ENCODE measurements around the gene CNTNAP5. TPM values are rescaled to one million over a fixed set of nuclear protein-coding genes. Genes with fewer than 3 reads are reported as not detected.

CNTNAP5 gene
- total RNA-seq, 1 experiment from 2014 or later: 0.48 TPM

DNA sequence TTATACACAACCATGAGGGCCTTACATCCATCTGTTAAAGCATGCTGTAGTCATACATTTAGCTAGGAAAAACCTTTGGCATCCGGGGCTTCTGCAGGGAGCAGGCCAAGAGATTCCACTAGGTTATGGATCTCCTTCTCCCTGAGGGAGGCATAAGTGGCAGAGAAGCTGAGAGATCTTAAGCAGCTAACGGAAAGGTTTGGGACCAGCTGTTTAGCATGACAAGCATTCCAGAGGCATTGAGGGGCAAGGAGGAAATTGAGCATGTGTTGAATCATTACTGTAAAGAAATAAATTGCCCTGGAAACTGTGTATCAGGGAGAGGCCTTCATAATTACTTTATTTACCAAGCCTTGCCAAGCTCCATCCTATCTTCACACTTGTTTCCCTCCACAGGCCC is 643.1 kb downstream of the CNTNAP5 start:
- Histone ChIP-seq H3K56ac (ENCODE audit: insufficient read length, low read depth, low read length) (no peak overlapping the region), H3K23ac (ENCODE audit: insufficient read length, low read depth, low read length) (no peak overlapping the region), H3K14ac (ENCODE audit: insufficient read depth, low read length) (no peak overlapping the region), H2BK12ac (ENCODE audit: insufficient read length, low read depth, low read length) (no peak overlapping the region), H4K8ac (replicated peaks; ENCODE audit: insufficient read length, low read depth, low read length) (no peak overlapping the region), H3K23me2 (ENCODE audit: insufficient read length, low read depth, low read length, poor library complexity, severe bottlenecking) (no peaks in the 10 kb centered on the region), H3K9ac (ENCODE audit: extremely low read depth, insufficient read length, low read length) (no peak overlapping the region), H3K4me2 (ENCODE audit: insufficient read depth, insufficient read length, low read length) (no peak overlapping the region), H4K5ac (ENCODE audit: insufficient read length, low read depth, low read length) (no peak overlapping the region), H4K20me1 (ENCODE audit: control insufficient read depth, insufficient read depth, insufficient read length) (no peaks in the 10 kb centered on the region), H2AFZ (ENCODE audit: low read length) (no peak overlapping the region), H3K79me2 (ENCODE audit: insufficient read depth, low read length) (no peaks in the 10 kb centered on the region), H2BK15ac (ENCODE audit: low read depth, low read length) (no peak overlapping the region; the same call in 1 of the 2 replicates), H3K79me1 (ENCODE audit: insufficient read depth, low read depth, low read length, poor library complexity, severe bottlenecking) (no peaks in the 10 kb centered on the region), H3K27ac (ENCODE audit: insufficient read length, low read depth, low read length) (no peak overlapping the region), H4K91ac (ENCODE audit: insufficient read length, low read depth, low read length) (no peak overlapping the region), H2AK5ac (ENCODE audit: insufficient read length, low read length) (no peak overlapping the region), H2BK20ac (ENCODE audit: low read depth, low read length, poor library complexity, severe bottlenecking) (no peak overlapping the region), H3K27me3 (ENCODE audit: insufficient read depth, low read length) (no peaks in the 10 kb centered on the region), H2BK120ac (ENCODE audit: low read depth, low read length, poor library complexity, severe bottlenecking) (no peak overlapping the region), H2BK5ac (ENCODE audit: insufficient read length, low read length) (no peak overlapping the region), H3K18ac (ENCODE audit: insufficient read length, low read depth, low read length) (no peak overlapping the region), H3T11ph (ENCODE audit: low read length) (no peak overlapping the region), H3K4ac (ENCODE audit: low read depth, low read length) (no peak overlapping the region), H3K4me1 (ENCODE audit: insufficient read depth, low read length) (peaks cover 8% of the 10 kb centered on the region; the same call in 1 of the 2 replicates), H3K9me3 (ENCODE audit: control insufficient read depth, low read depth, low read length) (no peaks in the 10 kb centered on the region)
- Mint-ChIP-seq H3K36me3 (ENCODE audit: insufficient read depth in 1 of 3, low read depth in 3 of 3) (peaks cover 0 to 2% (median 0%) of the 10 kb centered on the region in 3 experiments; a peak in 1 of 7 replicates), H3K27me3 (ENCODE audit: low read depth) (no peaks in the 10 kb centered on the region), H3K9me3 (no peaks in the 10 kb centered on the region; a peak in 1 of 5 replicates), H3K4me3 (no peak overlapping the region), H3K27ac (peak overlapping the region in 1 of 3 experiments; percentile 69; a peak in 1 of 7 replicates), H3K4me1 (peaks cover 17 to 20% of the 10 kb centered on the region in 2 experiments)
- no peak for DNase-seq
- no CpG with 5 or more reads among the region's 2 CpGs for WGBS (ENCODE audit: extremely low coverage, insufficient read length, low lambda C conversion rate)
- TF ChIP-seq, protein P1, sequence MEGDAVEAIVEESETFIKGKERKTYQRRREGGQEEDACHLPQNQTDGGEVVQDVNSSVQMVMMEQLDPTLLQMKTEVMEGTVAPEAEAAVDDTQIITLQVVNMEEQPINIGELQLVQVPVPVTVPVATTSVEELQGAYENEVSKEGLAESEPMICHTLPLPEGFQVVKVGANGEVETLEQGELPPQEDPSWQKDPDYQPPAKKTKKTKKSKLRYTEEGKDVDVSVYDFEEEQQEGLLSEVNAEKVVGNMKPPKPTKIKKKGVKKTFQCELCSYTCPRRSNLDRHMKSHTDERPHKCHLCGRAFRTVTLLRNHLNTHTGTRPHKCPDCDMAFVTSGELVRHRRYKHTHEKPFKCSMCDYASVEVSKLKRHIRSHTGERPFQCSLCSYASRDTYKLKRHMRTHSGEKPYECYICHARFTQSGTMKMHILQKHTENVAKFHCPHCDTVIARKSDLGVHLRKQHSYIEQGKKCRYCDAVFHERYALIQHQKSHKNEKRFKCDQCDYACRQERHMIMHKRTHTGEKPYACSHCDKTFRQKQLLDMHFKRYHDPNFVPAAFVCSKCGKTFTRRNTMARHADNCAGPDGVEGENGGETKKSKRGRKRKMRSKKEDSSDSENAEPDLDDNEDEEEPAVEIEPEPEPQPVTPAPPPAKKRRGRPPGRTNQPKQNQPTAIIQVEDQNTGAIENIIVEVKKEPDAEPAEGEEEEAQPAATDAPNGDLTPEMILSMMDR (conservative IDR thresholded peaks at IDR 0.05): no peak
